ENCODE data around the gene ZNF541.

DNA sequence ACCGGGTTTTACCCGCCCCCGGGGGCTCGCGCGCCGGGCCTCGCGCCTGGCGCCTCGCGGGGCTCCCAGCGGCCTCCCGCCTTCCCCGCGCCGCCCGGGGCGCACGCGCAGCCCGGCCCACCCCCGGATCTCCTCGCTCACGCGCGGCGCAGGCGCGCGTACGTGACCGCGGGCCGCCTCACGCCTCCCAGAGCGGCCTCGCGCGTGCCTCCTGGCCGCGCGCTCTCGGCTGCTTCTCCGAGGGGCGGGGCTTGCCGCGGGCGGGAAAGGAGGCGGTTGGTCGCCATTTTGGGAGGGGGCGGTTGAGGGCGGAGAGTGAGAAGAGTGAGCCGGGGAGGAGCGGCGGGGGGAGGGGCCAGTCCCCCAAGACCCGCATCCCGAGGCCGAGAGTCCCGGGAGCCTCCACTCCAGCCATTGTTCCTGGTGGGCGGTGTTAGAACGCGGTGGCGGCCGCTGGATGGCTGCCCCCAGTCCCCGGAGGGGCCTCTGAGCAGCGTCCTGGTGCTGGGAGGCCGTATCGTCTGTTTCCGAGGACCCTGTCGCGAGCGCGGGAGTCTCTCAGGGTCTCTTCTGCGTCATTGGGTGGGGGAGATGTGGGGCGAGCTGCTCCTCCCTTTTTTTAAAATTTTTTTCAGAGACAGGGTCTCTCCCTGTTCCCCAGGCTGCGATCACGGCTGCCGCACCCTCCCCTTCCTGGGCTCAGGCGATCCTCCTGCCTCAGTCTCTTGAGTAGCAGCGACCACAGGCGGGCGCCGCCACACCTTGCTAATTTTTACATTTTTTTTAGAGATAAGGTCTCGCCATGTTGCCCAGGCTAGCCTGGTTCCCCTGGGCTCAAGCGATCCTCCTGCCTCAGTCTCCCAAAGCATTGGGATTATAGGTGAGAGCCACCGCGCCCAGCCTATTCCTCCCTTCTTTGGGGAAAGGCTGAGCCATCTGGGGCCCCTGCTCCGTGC is at the start of gene ZNF541:
- TF ChIP-seq CTCF (IDR thresholded peaks at IDR 0.05): no peak
- no peak for TF ChIP-seq POLR2A (IDR thresholded peaks at IDR 0.05)

All from uterus (tissue), 2 donors.